ENCODE measurements around the gene FBF1. TPM values are rescaled to one million over a fixed set of nuclear protein-coding genes. Genes with fewer than 3 reads are reported as not detected.
"Not testable (repeated sequence)": the region's sequence is repeated elsewhere in the genome, so short reads cannot be mapped to it uniquely, and the experiment has no call there.

The FBF1 gene
- total and polyA plus RNA-seq, 9 donors = 5.1 to 9.1 (median 7.6) TPM

GRCh38 chr17:75889454-75889853 lies 51.4 kb downstream of the FBF1 start:
- WGBS (ENCODE audit: insufficient coverage) = 80% methylated on average over 1 of the region's 6 CpGs
- peaks cover 33% of the 10 kb centered on the region for H3K36me3 ChIP-seq (ENCODE audit: control insufficient read depth, insufficient read depth, low read length)

DNA sequence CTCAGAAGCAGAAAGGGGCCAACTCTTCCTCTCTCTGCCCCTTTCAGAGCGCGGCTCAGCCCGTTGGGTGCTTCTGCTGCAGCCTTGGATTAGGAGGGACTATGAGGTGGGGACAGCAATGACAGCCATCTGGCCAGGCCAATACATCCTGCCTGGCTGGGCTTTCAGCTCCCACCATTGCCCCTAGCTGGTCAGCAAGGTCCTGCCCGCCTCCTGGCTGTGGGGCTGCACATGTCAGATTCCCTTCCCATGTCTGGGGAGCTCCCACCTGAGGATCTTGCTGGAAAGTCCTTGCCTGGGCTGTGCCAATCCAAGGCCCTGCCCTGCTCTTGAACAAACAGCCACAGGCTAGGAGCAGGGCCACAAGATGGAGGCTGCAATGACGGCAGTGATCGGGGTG lies 52.4 kb downstream of the FBF1 start:
- DNase-seq = no peak
- H3K9me3 ChIP-seq (replicated peaks; ENCODE audit: control insufficient read depth, low read depth, low read length) = no peaks in the 10 kb centered on the region
- H3K27me3 ChIP-seq (ENCODE audit: control insufficient read depth, insufficient read depth, low read length) = no peaks in the 10 kb centered on the region
- H3K4me3 ChIP-seq (ENCODE audit: low read length) = no peak overlapping the region
- H3K4me1 ChIP-seq (ENCODE audit: control insufficient read depth, insufficient read depth, low read length) = peaks cover 1% of the 10 kb centered on the region
- H3K36me3 ChIP-seq (ENCODE audit: control insufficient read depth, insufficient read depth, low read length) = peaks cover 33% of the 10 kb centered on the region
- WGBS (ENCODE audit: insufficient coverage) = 86% methylated on average over 1 of the region's 6 CpGs
- no peak overlapping the region for H3K27ac ChIP-seq (ENCODE audit: low read length)

More at GRCh38 chr17:75889454-75889853, 51.4 kb downstream of the FBF1 start:
- Histone ChIP-seq H3K27me3 (ENCODE audit: control insufficient read depth, insufficient read depth, low read length) (no peaks in the 10 kb centered on the region), H3K4me1 (ENCODE audit: control insufficient read depth, insufficient read depth, low read length) (peaks cover 9% of the 10 kb centered on the region), H3K4me3 (ENCODE audit: low read length) (no peak overlapping the region), H3K27ac (ENCODE audit: low read length) (no peak overlapping the region), H3K9me3 (replicated peaks; ENCODE audit: control insufficient read depth, low read depth, low read length) (no peaks in the 10 kb centered on the region)
- no peak for DNase-seq

DNA sequence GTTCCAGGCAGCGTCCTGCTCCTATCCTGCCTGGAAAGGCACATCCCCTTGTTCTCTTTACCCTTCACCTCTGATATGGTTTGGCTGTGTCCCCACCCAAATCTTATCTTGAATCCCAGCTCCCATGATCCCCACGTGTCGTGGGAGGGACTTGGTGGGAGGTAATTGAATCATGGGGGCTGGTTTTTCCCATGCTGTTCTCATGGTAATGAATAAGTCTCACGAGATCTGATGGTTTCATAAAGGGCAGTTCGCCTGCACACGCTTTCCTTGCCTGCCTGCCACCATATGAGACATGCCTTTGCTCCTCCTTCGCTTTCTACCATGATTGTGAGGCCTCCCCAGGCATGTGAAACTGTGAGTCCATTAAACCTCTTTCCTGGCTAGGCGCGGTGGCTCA lies 55.0 kb downstream of the FBF1 start:
- 92% methylated on average over 4 of the region's 9 CpGs for WGBS (ENCODE audit: insufficient coverage)
- H3K27me3 ChIP-seq (ENCODE audit: control insufficient read depth, insufficient read depth, low read length); DNase-seq; H3K4me3 ChIP-seq (ENCODE audit: low read length); H3K9me3 ChIP-seq (replicated peaks; ENCODE audit: control insufficient read depth, low read depth, low read length); H3K27ac ChIP-seq (ENCODE audit: low read length): not testable (repeated sequence)
- Histone ChIP-seq H3K36me3 (ENCODE audit: control insufficient read depth, insufficient read depth, low read length) (peaks cover 15% of the 10 kb centered on the region), H3K4me1 (ENCODE audit: control insufficient read depth, insufficient read depth, low read length) (peaks cover 11% of the 10 kb centered on the region)

DNA sequence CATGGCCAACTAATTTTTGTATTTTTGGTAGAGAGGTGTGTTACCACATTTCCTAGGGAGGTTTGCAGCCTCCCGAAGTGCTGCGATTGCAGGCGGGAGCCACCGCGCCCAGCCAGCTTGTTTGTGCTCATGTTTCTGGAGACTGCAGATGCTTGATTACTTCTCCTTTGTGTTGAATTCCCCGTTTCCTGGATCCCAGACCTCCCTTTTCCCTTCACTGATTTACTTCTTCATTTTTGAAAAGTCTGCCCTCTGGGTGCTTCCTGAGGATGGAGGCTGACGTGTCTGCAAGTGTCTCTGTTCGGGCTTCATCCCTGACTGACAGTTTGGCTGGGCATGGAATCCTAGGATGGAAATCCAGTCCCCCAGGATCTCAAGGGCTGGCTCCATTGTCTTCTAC lies 55.4 kb downstream of the FBF1 start:
- Histone ChIP-seq H3K9me3 (replicated peaks; ENCODE audit: control insufficient read depth, low read depth, low read length) (no peaks in the 10 kb centered on the region), H3K27ac (ENCODE audit: low read length) (no peak overlapping the region), H3K4me1 (ENCODE audit: control insufficient read depth, insufficient read depth, low read length) (peaks cover 11% of the 10 kb centered on the region), H3K27me3 (ENCODE audit: control insufficient read depth, insufficient read depth, low read length) (no peaks in the 10 kb centered on the region), H3K36me3 (ENCODE audit: control insufficient read depth, insufficient read depth, low read length) (peaks cover 11% of the 10 kb centered on the region), H3K4me3 (ENCODE audit: low read length) (no peak overlapping the region)
- DNase-seq = peak; percentile 18
- 61% methylated on average over 8 of the region's 8 CpGs for WGBS (ENCODE audit: insufficient coverage)

- no peaks in the 10 kb centered on the region for H3K27me3 ChIP-seq (ENCODE audit: control insufficient read depth, insufficient read depth, low read length)
- peaks cover 24% of the 10 kb centered on the region for H3K4me1 ChIP-seq (ENCODE audit: control insufficient read depth, insufficient read depth, low read length)
- no peak overlapping the region for H3K27ac ChIP-seq (ENCODE audit: low read length)
- no peak overlapping the region for H3K4me3 ChIP-seq (ENCODE audit: low read length)
- peaks cover 1% of the 10 kb centered on the region for H3K36me3 ChIP-seq (ENCODE audit: control insufficient read depth, insufficient read depth, low read length)
- H3K9me3 ChIP-seq (replicated peaks; ENCODE audit: control insufficient read depth, low read depth, low read length) = no peaks in the 10 kb centered on the region
- 84% methylated on average over 9 of the region's 15 CpGs for WGBS (ENCODE audit: insufficient coverage)
- peak; percentile 32 for DNase-seq
Measured at GRCh38 chr17:75881678-75882454, 59.0 kb downstream of the FBF1 start.

DNA sequence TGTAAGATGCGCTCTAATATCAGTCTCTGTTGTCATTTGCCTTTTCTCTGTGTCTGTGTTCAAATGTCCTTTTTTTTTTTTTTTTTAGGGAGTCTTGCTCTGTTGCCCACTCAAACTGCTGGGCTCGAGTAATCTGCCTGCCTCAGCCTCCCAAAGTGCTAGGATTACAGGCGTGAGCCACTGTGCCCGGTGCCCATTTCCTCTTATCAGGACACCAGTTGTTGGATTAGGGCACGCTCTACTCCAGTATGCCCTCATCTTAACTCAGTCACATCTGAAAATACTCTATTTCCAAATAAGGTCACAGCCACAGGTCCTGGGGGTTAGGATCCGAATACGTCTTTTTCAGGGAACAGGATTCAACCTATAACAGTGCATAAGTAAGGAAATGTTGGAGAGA lies 60.6 kb downstream of the FBF1 start:
- peaks cover 40% of the 10 kb centered on the region for H3K4me1 ChIP-seq (ENCODE audit: control insufficient read depth, insufficient read depth, low read length)
- 77% methylated on average over 4 of the region's 7 CpGs for WGBS (ENCODE audit: insufficient coverage)

GRCh38 chr17:75878174-75878998 lies 62.5 kb downstream of the FBF1 start, which contains the start of gene TRIM47:
Gene TRIM47 (minus strand): TSS chr17:75878581. CDS start chr17:75878548, 33 bp downstream.
- H3K36me3 ChIP-seq (ENCODE audit: control insufficient read depth, insufficient read depth, low read length) = peaks cover 35% of the 10 kb centered on the region
- peak; percentile 90 for DNase-seq
- H3K27me3 ChIP-seq (ENCODE audit: control insufficient read depth, insufficient read depth, low read length) = no peaks in the 10 kb centered on the region
- peak within 1 kb of the TSS; percentile 99 for H3K27ac ChIP-seq (ENCODE audit: low read length)
- H3K9me3 ChIP-seq (replicated peaks; ENCODE audit: control insufficient read depth, low read depth, low read length) = no peaks in the 10 kb centered on the region
- H3K4me3 ChIP-seq (ENCODE audit: low read length) = peak within 1 kb of the TSS; percentile 79
- peaks cover 51% of the 10 kb centered on the region for H3K4me1 ChIP-seq (ENCODE audit: control insufficient read depth, insufficient read depth, low read length)
- WGBS (ENCODE audit: insufficient coverage) = under 1% methylated on average over 86 of the region's 87 CpGs

More for the DNA sequence above, 60.6 kb downstream of the FBF1 start:
- no peak for DNase-seq
- Histone ChIP-seq H3K27me3 (ENCODE audit: control insufficient read depth, insufficient read depth, low read length) (no peaks in the 10 kb centered on the region), H3K27ac (ENCODE audit: low read length) (no peak overlapping the region), H3K4me3 (ENCODE audit: low read length) (no peak overlapping the region), H3K9me3 (replicated peaks; ENCODE audit: control insufficient read depth, low read depth, low read length) (no peaks in the 10 kb centered on the region), H3K36me3 (ENCODE audit: control insufficient read depth, insufficient read depth, low read length) (peaks cover 17% of the 10 kb centered on the region)

GRCh38 chr17:75877752-75878173 lies 63.1 kb downstream of the FBF1 start:
- Histone ChIP-seq H3K4me3 (ENCODE audit: low read length) (peak overlapping the region; percentile 79), H3K27ac (ENCODE audit: low read length) (peak overlapping the region; percentile 99), H3K9me3 (replicated peaks; ENCODE audit: control insufficient read depth, low read depth, low read length) (no peaks in the 10 kb centered on the region), H3K4me1 (ENCODE audit: control insufficient read depth, insufficient read depth, low read length) (peaks cover 57% of the 10 kb centered on the region), H3K36me3 (ENCODE audit: control insufficient read depth, insufficient read depth, low read length) (peaks cover 35% of the 10 kb centered on the region), H3K27me3 (ENCODE audit: control insufficient read depth, insufficient read depth, low read length) (no peaks in the 10 kb centered on the region)
- DNase-seq = peak; percentile 83
- under 1% methylated on average over 56 of the region's 56 CpGs for WGBS (ENCODE audit: insufficient coverage)

GRCh38 chr17:75876938-75877751 lies 63.7 kb downstream of the FBF1 start:
- DNase-seq = peak; percentile 99

More at GRCh38 chr17:75876938-75877751, 63.7 kb downstream of the FBF1 start:
- no peaks in the 10 kb centered on the region for H3K9me3 ChIP-seq (replicated peaks; ENCODE audit: control insufficient read depth, low read depth, low read length)
- H3K27ac ChIP-seq (ENCODE audit: low read length) = peak overlapping the region; percentile 99
- peak overlapping the region; percentile 79 for H3K4me3 ChIP-seq (ENCODE audit: low read length)
- peaks cover 35% of the 10 kb centered on the region for H3K36me3 ChIP-seq (ENCODE audit: control insufficient read depth, insufficient read depth, low read length)
- H3K4me1 ChIP-seq (ENCODE audit: control insufficient read depth, insufficient read depth, low read length) = peaks cover 63% of the 10 kb centered on the region
- no peaks in the 10 kb centered on the region for H3K27me3 ChIP-seq (ENCODE audit: control insufficient read depth, insufficient read depth, low read length)
- WGBS (ENCODE audit: insufficient coverage) = 2% methylated on average over 32 of the region's 41 CpGs
